Subcutaneous abdominal adipose tissue (tissue), 5 donors: ENCODE results near the gene MRPL52.

Source experiments
- H3K27ac ChIP-seq: one replicate; pipeline ENCODE4 v1.7.0; 2013; ENCODE audit warnings: low read depth, mild to moderate bottlenecking, inconsistent platforms, low read length, moderate library complexity
- H3K27me3 ChIP-seq, 5 donors: one replicate each; pipeline ENCODE4 v1.7.0; 2013; ENCODE audit warnings: low read length in 5 of 5, inconsistent platforms in 1 of 5; ENCODE audit not compliant: control insufficient read depth in 5 of 5, insufficient read depth in 4 of 5
- H3K36me3 ChIP-seq, 5 donors: one replicate each; pipeline ENCODE4 v1.7.0; 2013; ENCODE audit warnings: low read length in 5 of 5; ENCODE audit not compliant: control insufficient read depth in 5 of 5, insufficient read depth in 5 of 5
- H3K4me1 ChIP-seq, 5 donors: one replicate each; pipeline ENCODE4 v1.7.0; 2013; ENCODE audit warnings: low read length in 5 of 5, mild to moderate bottlenecking in 3 of 5, moderate library complexity in 1 of 5; ENCODE audit not compliant: control insufficient read depth in 5 of 5, insufficient read depth in 5 of 5
- H3K4me3 ChIP-seq, 5 donors: one replicate each; pipeline ENCODE4 v1.7.0; 2013; ENCODE audit warnings: low read length in 5 of 5, low read depth in 1 of 5
- H3K9ac ChIP-seq, 5 donors: one replicate each; pipeline ENCODE4 v1.7.0; 2013; ENCODE audit warnings: low read length in 5 of 5, mild to moderate bottlenecking in 4 of 5, moderate library complexity in 3 of 5
- H3K9me3 ChIP-seq, 5 donors: one replicate each; pipeline ENCODE4 v1.7.0; 2013; ENCODE audit warnings: low read length in 5 of 5; ENCODE audit not compliant: control insufficient read depth in 5 of 5
- donor health status: healthy.
- donor health status: healthy.
- donor health status: healthy.
- donor health status: healthy.
- donor health status: healthy.

Gene MRPL52

DNA sequence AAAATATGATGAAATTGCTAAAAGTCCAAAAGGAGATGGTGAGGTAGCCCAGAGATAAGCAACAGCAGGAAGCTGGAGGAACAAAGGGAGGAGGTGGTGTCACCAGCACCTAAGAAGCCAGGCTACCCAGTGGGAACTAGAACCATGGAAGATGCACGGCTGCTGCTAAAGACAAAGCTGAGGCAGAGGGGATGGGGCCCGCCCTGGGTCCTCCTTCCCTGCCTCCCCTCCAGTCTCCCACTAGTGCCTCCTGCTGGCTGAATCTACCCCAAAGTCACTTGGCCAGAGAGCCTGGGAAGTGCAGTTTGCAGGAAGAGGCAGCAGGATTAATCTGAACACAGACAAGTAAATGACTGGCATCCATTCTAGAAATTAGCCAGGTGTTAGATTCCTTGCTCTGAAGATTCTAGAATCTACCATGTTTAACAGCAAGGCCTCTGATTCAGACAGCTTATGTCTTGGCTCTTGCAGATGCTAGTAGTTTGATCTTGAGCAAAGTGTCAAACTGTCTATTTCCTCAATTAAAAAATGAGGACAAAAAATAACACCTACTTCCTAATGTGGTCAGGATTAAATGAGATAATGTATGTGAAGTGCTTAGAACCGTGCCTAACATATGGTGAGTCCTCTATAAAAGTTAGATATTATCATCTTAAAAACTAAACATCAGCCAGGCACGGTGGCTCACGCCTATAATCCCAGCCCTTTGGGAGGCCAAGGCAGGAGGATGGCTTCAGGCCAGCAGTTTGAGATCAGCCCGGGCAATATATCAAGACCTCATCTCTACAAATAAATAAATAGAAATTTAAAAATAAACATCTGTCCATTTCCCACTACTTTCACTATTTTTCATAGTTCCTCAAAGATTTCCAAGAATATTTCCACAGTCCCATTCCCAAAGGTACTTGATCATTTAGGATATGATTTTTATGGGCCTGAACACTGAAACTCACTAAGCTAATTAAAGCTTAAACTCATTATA is 36.0 kb downstream of the MRPL52 start:
- Histone ChIP-seq H3K9me3 (no peaks in the 10 kb centered on the region), H3K9ac (no peak overlapping the region), H3K36me3 (no peaks in the 10 kb centered on the region), H3K27me3 (no peaks in the 10 kb centered on the region), H3K27ac (no peak overlapping the region), H3K4me3 (no peak overlapping the region), H3K4me1 (peaks cover 0 to 4% (median 4%) of the 10 kb centered on the region in 5 donors)

DNA sequence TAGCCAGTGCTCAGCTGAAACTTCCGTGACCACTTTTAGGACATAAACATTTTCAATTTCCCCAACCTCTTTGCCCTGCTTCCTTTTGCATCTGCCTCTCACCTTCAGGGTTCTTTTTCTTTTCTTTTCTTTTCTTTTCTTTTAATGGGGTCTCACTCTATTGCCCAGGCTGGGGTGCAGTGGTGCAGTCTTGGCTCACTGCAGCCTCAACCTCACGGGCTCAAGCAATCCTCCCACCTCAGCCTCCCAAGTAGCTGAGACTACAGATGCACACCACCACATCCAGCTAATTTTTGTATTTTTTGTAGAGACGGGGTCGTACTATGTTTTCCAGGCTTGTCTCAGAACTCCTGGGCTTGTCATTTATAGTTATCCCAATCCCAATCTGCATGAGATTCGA is 37.2 kb downstream of the MRPL52 start:
- Histone ChIP-seq H3K4me1 (peaks cover 0 to 10% (median 8%) of the 10 kb centered on the region in 5 donors), H3K9ac (no peak overlapping the region), H3K4me3 (no peak overlapping the region), H3K9me3 (no peaks in the 10 kb centered on the region), H3K27me3 (no peaks in the 10 kb centered on the region), H3K36me3 (no peaks in the 10 kb centered on the region), H3K27ac (no peak overlapping the region)

DNA sequence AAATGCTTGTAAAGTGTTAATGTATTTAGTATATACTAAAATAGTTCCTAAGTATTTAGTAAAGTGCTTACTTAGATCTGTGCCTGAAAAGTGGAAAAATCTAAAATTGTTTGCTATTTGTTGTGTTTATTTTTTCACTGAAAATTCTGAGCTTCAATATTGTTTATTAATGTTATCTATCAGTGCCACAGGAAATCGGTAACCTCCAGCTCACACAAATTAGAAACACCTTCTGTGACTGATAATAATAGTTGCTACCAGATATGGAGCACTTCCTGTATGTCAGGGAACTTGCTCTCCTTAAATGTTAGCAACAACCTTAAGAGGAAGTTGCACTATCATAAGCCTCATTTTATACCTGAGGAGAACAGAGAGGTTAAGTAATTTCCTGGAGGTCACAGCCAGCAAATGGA is 41.1 kb downstream of the MRPL52 start:
- Histone ChIP-seq H3K4me1 (peaks cover 1 to 18% (median 15%) of the 10 kb centered on the region in 5 donors), H3K9me3 (no peaks in the 10 kb centered on the region), H3K27ac (peak overlapping the region; percentile 99), H3K4me3 (peak overlapping the region; percentile 79 to 88 (median 86)), H3K36me3 (peaks cover 0 to 26% (median 20%) of the 10 kb centered on the region in 5 donors), H3K27me3 (no peaks in the 10 kb centered on the region), H3K9ac (peak overlapping the region; percentile 93 to 99 (median 96))

DNA sequence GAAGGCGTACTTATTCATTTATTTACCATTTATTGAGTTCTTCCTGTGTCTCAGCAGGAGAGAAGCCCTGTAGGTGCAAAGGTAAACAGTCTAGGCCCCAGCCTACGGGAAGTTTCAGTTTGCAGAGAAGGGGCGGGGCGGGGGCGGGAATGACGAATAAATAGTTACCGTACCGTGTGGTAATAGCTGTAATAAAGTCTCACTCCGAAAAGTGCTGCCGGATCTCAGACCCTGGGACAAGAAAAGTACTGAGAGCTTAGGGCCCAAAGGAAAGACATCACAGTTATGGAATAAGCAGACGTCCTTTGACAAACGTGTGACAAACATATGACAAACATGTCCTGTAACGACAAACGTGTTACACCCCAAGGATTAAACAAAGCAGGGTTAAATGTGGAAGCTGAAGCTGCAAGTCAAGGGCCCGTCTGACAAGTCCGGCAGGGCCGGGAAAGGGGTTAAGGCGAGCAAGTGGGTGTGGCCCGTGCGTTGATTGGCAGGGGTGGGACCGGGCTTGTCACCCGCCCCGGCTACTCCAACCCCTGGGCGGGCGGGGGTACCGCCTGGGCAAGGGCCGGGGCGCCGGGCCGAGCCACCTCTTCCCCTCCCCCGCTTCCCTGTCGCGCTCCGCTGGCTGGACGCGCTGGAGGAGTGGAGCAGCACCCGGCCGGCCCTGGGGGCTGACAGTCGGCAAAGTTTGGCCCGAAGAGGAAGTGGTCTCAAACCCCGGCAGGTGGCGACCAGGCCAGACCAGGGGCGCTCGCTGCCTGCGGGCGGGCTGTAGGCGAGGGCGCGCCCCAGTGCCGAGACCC is 41.7 kb downstream of the MRPL52 start, which contains the start of gene LRP10:
Gene LRP10 (plus strand): TSS at position 517 of the 809 bp plus-strand sequence. CDS start 564 bp downstream, outside the sequence.
- H3K4me3 ChIP-seq, result peak within 1 kb of the TSS; percentile 79 to 88 (median 86)
- H3K36me3 ChIP-seq, result peaks cover 0 to 32% (median 26%) of the 10 kb centered on the region in 5 donors
- H3K27me3 ChIP-seq, result no peaks in the 10 kb centered on the region
- H3K4me1 ChIP-seq, result peaks cover 1 to 19% (median 16%) of the 10 kb centered on the region in 5 donors
- H3K9me3 ChIP-seq, result no peaks in the 10 kb centered on the region
- H3K27ac ChIP-seq, result peak within 1 kb of the TSS; percentile 99
- peak within 1 kb of the TSS; percentile 93 to 99 (median 96) for H3K9ac ChIP-seq

DNA sequence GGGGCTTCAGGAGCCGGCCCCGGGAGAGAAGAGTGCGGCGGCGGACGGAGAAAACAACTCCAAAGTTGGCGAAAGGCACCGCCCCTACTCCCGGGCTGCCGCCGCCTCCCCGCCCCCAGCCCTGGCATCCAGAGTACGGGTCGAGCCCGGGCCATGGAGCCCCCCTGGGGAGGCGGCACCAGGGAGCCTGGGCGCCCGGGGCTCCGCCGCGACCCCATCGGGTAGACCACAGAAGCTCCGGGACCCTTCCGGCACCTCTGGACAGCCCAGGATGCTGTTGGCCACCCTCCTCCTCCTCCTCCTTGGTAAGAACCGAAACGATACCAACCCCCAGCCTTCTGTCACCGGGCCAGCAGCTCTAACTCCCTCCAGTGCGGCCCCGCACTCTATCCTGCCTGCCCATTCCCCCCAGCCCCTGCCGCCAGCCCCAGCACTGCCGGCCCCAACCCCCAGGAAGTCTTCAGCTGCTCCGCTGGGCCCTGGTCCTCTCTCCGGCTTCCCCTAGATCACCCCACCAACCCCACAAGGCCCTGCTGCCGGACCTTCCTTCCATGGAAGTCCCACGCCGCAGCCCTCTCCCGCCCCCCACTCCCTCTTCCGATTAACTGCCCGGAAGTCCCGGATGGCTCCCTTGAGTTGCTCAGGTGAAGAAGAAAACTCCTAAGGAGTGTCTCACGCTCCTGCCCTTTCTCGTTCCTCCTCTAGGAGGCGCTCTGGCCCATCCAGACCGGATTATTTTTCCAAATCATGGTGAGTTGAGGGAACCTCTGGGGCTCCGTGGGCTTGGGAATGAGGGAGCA is 42.5 kb downstream of the MRPL52 start:
- H3K9ac ChIP-seq, result peak overlapping the region; percentile 75 to 99 (median 95)
- no peaks in the 10 kb centered on the region for H3K9me3 ChIP-seq
- peaks cover 1 to 19% (median 16%) of the 10 kb centered on the region in 5 donors for H3K4me1 ChIP-seq
- peak overlapping the region; percentile 99 for H3K27ac ChIP-seq
- no peaks in the 10 kb centered on the region for H3K27me3 ChIP-seq
- peaks cover 0 to 40% (median 34%) of the 10 kb centered on the region in 5 donors for H3K36me3 ChIP-seq
- H3K4me3 ChIP-seq, result peak overlapping the region; percentile 77 to 88 (median 86)

DNA sequence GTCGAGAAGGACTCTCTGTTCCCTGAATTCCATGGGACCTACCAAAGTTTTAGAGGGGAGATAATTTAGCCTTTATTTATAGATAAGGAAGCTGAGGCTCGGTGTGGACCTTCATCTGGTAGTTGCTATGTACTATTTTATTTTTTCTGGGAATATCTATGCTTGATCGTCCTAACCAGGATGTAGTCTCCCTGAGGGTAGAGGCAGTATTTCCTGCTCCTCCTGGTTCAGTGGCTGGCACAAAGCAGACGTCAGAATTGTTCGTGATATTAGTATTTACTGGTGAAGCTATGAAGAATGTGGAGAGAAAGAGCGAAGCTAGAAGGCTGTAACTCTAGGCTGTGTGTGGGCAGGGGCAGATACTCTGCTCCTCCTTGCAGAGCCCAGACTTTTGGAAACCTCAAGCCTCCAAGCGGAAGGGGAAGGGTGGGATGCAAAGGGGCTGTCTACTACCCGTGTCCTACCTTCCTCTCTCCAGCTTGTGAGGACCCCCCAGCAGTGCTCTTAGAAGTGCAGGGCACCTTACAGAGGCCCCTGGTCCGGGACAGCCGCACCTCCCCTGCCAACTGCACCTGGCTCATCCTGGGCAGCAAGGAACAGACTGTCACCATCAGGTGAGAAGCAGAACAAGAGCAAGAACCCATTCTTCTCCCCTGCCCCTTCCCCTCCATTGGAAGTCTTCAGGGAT is 43.3 kb downstream of the MRPL52 start:
- H3K36me3 ChIP-seq, result peaks cover 0 to 47% (median 42%) of the 10 kb centered on the region in 5 donors

DNA sequence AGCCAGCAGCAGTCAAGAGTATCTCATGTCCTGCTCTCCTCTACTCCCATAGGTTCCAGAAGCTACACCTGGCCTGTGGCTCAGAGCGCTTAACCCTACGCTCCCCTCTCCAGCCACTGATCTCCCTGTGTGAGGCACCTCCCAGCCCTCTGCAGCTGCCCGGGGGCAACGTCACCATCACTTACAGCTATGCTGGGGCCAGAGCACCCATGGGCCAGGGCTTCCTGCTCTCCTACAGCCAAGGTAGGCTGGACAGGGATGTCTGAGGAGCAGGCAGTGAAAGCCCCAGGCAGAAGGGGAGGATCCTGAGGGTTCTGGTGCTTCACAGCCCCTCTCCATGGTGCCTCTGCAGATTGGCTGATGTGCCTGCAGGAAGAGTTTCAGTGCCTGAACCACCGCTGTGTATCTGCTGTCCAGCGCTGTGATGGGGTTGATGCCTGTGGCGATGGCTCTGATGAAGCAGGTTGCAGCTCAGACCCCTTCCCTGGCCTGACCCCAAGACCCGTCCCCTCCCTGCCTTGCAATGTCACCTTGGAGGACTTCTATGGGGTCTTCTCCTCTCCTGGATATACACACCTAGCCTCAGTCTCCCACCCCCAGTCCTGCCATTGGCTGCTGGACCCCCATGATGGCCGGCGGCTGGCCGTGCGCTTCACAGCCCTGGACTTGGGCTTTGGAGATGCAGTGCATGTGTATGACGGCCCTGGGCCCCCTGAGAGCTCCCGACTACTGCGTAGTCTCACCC is 45.5 kb downstream of the MRPL52 start:
- Histone ChIP-seq H3K9ac (no peak overlapping the region), H3K27me3 (no peaks in the 10 kb centered on the region), H3K36me3 (peaks cover 0 to 62% (median 59%) of the 10 kb centered on the region in 5 donors), H3K4me1 (peaks cover 1 to 19% (median 16%) of the 10 kb centered on the region in 5 donors), H3K9me3 (no peaks in the 10 kb centered on the region), H3K27ac (no peak overlapping the region), H3K4me3 (no peak overlapping the region)

More for the DNA sequence above, 43.3 kb downstream of the MRPL52 start:
- Histone ChIP-seq H3K27me3 (no peaks in the 10 kb centered on the region), H3K9ac (peak overlapping the region; percentile 75 to 99 (median 95)), H3K4me3 (peak overlapping the region; percentile 77 to 88 (median 86)), H3K27ac (peak overlapping the region; percentile 99), H3K4me1 (peaks cover 1 to 19% (median 16%) of the 10 kb centered on the region in 5 donors), H3K9me3 (no peaks in the 10 kb centered on the region)

DNA sequence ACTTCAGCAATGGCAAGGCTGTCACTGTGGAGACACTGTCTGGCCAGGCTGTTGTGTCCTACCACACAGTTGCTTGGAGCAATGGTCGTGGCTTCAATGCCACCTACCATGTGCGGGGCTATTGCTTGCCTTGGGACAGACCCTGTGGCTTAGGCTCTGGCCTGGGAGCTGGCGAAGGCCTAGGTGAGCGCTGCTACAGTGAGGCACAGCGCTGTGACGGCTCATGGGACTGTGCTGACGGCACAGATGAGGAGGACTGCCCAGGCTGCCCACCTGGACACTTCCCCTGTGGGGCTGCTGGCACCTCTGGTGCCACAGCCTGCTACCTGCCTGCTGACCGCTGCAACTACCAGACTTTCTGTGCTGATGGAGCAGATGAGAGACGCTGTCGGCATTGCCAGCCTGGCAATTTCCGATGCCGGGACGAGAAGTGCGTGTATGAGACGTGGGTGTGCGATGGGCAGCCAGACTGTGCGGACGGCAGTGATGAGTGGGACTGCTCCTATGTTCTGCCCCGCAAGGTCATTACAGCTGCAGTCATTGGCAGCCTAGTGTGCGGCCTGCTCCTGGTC is 46.1 kb downstream of the MRPL52 start:
- H3K36me3 ChIP-seq, result peaks cover 0 to 62% (median 59%) of the 10 kb centered on the region in 5 donors
- H3K4me3 ChIP-seq, result no peak overlapping the region
- H3K9ac ChIP-seq, result no peak overlapping the region
- H3K4me1 ChIP-seq, result peaks cover 1 to 14% (median 11%) of the 10 kb centered on the region in 5 donors
- H3K27ac ChIP-seq, result no peak overlapping the region
- H3K9me3 ChIP-seq, result no peaks in the 10 kb centered on the region
- no peaks in the 10 kb centered on the region for H3K27me3 ChIP-seq
